Non-pigmented ciliary epithelial cell (primary cell): ENCODE measurements around the gene SLC16A5.
"Not testable (repeated sequence)": the region's sequence is repeated elsewhere in the genome, so short reads cannot be mapped to it uniquely, and the experiment has no call there.

Experiments
- DNase-seq: peaks from one replicate; pipeline ENCODE4 v3.0.0-alpha.2; 2010; ENCODE audit warnings: low read depth

SLC16A5 gene

DNA sequence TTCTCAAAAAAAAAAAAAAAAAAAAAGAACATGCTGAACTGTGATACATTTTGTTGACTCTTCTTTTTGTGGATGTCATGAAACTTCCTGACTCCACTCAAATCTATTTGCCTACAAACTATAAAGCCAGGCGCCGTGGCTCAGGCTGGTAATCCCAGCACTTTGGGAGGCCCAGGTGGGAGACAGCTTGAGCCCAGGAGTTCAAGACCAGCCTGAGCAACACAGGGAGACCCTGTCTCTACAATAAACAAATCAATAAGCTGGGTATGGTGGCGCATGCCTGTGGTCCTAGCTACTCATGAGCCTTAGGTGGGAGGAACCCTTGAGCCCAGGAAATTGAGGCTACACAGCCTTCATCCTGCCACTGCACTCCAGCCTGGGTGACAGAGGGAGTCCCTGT, 45.2 kb downstream of the SLC16A5 start:
- DNase-seq: no peak

DNA sequence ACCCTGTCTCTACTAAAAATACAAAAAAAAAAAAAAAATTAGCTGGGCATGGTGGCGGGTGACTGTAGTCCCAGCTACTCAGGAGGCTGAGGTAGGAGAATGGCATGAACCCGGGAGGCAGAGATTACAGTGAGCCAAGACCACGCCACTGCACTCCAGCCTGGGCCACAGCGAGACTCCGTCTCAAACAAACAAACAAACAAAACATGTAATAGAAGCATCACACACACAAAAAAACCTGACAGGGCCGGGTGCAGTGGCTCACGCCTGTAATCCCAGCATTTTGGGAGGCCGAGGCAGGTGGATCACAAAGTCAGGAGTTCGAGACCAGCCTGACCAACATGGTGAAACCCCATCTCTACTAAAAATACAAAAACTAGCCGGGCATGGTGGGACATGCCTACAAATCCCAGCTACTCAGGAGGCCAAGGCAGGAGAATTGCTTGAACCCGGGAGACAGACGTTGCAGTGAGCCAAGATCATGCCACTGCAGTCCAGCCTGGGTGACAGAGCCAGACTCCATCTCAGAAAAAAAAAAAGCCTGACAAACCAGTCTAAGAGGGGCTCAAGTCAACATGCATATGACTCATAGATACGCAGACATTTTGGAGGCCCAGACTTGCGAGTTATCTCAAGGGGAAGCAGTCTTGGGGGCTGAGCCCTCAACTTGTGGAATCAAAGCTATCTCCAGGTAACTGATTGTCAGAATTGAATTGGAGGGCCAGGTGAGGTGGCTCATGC, 46.0 kb downstream of the SLC16A5 start:
- not testable (repeated sequence) for DNase-seq

DNA sequence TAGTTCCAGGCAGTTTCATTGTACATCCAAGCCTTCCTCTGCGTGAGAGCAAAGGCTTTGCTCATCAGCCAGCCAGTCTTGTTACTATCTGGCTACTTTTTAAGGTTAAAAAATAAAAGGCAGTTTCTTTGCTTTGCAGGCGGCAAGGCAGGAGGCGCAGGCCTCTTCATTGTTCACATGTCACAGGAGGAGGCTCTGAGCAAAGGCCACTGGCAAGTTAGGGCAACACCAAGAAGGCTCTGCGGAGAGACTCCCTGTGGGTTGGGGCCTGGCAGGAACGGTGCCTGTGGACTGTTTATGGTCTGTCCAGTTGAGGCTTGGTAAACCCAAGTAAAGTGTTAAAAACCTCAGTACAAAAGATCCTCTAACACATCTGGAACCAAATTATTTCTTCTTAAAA, 47.7 kb downstream of the SLC16A5 start:
- no peak for DNase-seq

DNA sequence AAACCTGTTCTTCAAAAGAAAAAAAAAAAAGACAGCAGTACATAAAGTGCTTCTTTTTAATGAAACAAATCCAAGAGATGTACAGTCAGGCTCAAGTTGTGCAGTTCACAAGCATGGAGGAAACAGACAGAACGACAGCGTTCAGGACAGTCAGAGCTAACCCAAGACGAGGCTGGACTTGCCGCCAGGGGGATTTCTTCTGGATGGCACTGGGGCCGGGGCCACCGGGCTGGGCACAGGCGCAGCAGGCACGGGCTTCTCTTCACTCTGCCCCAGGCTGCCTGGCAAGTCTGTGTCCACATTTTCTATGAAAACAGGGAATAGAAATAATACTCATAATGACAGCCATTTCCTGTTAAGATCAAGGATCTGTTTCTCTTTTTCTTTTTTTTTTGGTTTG, 48.2 kb downstream of the SLC16A5 start:
- no peak for DNase-seq

DNA sequence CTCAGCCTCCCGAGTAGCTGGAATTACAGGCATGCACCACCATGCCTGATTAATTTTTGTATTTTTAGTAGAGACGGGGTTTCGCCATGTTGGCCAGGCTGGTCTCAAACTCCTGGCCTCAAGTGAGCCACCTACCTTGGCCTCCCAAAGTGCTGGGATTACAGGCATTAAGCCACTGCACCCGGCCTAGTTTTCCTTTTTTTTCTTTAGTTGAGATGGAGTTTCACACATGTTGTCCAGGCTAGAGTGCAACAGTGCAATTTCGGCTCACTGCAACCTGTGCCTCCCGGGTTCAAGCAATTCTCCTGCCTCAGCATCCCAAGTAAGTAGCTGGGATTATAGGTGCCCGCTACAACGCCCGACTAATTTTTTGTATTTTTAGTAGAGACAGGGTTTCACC, 50.0 kb downstream of the SLC16A5 start:
- not testable (repeated sequence) for DNase-seq

DNA sequence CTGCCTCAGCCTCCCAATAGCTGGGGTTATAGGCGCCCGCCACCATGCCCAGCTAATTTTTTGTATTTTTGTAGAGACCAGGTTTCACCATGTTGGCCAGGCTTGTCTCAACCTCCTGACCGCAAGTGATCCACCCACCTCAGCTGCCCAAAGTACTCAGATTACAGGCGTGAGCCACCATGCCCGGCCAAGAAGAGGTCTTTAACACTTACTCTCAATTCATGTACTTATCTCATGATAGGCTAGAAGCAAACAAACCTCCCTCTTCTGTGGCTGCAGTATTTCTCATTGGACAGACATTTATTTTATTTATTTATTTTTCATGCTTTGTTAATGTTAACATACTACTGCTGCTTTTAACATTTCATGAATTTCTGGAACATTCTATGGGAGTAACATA, 50.8 kb downstream of the SLC16A5 start:
- no peak for DNase-seq

DNA sequence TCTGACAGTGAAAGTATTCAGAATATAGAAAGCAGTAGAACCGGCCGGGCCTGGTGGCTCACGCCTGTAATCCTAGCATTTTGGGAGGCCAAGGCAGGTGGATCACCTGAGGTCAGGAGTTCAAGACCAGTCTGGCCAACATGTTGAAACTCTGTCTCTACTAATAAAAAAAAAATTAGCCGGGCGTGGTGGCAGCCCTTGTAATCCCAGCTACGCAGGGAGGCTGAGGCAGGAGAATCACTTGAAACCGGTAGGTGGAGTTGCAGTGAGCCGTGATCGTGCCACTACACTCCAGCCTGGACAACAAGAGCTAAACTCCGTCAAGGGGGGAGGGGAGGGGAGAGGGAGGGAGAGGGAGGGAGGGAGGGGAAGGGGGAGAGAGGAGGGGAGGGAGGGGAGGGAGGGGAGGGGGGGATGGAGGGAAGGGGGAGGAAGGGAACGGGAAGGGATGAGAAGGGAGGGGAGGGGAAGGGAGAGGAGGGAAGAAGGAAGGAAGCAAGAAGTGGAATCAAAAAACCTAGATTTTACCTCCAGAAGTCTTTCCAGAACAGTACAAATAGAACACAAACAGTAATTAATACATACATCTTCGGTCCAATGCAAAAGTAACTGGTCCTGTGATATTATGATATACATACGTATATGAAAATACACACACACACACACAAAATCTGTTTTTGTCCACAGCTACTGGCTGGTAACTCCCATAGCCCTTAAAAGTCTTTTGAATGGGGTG, 54.6 kb downstream of the SLC16A5 start:
- no peak for DNase-seq

DNA sequence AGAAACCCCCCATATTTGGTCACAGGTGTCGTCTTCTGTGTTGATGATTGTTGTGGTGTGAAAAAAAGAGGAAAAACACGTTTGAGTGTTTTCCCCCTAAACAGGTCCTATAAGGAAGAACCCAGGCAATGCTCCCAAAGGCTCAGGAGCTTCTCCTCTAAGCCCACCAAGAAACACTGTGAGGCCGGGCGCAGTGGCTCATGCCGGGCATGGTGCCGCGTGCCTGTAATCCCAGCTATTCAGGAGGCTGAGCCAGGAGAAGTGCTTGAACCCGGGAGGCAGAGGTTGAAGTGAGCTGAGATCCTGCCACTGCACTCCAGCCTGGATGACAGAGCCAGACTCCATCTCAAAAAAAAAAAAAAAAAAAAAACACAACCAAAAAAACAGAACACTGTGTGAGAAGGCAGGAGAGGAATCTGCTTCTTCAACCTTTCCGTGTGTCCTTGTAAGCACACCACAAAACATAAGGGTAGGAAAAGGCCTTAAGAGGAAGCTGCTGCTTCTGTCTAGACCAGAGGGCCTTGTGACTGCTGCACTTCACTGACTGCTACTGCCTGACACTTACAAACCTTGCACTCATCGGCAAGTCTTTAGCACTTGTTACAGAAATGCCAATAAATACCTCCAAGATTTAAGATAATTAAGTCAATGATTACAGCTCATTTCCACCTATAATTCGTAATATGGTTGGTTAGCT, 57.2 kb downstream of the SLC16A5 start:
- DNase-seq: no peak

DNA sequence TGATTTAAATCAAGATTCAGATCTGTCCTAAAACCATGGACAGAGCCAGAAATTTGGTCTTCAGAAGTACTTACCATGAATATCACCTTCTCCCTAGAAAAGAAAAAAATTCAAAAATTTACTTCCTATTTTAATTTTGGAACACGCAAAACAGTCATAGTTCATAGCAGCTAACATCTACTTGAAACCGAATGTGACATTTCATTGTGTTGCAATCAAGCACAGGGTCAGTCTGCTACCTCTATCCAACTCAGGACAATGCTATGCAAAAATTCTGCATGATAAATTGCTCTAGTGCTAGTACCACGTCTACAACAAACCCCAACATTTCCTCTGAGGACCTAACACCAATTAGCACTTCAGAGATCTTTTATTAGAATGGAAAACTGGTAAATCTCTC, 58.8 kb downstream of the SLC16A5 start:
- DNase-seq: no peak

DNA sequence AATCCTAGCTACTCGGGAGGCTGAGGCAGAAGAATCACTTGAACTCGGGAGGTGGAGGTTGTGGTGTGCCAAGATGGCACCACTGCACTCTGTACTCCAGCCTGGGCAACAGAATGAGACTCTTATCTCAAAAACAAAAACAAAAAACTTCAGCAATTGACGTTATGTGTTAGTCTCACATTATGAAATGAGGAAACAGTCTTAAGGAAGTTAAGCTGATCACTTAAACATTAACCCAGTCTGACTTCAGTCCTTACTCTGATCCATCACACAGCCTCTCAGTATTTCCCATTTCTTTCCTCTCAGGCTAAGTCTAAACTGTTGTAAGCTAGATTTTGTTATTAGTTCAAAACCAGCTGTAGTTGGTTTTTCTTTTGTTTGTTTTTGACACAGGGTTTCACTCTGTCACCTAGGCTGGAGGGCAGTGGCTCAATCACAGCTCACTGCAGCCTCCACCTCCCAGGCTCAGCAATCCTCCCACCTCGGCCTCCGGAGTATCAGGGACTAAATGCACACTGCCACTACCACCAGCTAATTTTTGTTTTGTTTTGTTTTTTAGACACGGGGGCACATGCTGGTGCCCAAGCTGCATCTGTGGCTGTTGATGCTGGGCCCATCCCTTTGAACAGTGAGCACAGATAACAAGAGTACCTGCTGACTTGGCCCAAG, 60.3 kb downstream of the SLC16A5 start:
- DNase-seq: no peak

DNA sequence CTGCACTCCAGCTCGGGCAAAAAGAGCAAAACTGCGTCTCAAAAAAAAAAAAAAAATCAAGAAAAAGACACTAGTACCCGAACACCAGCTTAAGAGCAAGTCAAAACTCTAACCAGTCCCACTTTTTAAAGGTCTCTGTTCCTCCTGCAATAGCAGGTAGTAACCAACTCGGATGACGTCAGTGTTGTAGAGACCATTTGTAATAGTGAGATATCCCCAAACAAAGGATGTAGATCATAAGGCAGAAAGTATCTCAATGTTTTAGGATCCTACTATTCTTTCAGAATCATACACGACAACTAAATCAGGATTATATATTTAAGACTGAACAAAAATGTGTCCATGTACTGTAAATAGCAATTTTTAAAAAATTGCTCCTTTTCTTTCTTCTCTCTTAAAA, 64.2 kb downstream of the SLC16A5 start:
- DNase-seq: no peak

DNA sequence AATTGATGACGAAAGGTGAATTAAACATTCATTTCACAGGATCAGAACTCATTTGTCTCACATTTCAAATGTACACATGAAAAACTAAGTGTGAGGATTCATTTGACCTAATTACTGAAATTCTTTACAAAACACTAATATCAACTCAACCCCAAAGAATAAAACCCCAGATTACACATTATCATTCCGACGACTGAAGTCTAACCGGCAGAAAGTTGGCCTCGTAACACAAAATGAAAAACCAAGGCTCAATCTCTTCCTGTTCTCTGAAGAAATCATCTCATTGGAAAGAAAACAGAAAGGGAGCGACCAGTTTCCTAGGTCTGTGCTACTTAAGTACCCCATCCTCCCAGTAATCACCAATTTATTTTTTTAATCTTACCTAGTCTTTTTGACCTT, 64.8 kb downstream of the SLC16A5 start:
- no peak for DNase-seq

DNA sequence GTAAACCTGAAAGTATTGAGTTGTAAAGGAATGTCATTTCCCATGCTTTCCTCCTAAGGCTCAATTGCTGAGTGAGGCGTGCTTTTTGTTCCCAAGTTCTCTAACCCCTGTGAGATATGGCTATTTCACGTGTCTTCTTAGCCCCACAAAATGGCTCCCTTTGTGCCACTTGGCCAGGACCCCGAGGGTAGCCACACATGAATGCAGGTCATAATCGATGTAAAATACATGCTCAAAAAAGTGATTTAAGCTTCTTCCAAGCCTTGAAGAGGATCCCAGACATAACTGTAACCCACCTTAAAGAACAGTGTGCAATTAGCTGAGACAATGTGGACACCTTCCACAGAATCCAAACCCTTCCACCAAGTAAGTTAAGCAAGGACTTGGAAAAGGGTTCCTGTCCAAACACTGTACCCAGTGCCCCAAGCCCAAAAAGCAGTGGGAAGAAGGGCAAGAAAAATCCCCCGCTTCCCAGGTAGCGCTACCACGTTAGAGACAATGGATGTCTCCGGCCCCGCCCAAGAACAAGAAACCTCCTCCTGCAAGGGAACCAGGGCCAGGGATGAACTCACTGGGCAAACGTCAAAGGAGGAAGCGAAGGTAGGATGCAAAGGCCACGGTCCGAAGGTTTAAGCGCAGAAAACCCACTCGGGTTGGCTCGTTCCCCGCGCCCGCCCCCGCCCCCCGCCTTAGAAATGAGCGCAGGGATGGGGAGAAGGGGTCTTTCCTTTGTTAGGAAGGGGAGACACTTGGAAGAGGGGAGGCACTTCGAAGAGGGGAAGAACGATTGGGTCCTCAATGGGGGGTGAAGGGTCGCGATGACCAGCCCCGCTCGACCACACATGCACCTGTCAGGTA, 65.4 kb downstream of the SLC16A5 start:
- DNase-seq: no peak

DNA sequence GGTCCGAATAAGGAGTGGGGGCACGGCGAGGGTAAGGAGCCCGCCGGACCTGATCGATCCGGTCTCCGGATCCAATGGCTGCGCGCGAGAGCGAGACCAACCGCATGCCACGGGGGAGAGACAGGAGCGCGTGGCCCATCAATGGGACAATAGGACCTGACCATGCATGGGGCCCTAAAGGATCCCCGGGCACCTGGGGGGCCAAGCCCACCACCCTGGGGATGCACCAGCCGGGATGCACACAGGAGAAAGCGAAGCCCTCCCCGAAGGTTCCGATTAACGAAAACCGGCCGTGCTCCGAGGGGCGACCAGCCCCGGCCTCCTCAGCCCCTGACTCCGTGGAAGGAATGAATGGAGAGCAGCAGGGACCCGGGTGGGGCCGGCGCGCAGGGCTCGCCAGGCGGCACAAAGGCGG, 66.0 kb downstream of the SLC16A5 start:
- DNase-seq: no peak

DNA sequence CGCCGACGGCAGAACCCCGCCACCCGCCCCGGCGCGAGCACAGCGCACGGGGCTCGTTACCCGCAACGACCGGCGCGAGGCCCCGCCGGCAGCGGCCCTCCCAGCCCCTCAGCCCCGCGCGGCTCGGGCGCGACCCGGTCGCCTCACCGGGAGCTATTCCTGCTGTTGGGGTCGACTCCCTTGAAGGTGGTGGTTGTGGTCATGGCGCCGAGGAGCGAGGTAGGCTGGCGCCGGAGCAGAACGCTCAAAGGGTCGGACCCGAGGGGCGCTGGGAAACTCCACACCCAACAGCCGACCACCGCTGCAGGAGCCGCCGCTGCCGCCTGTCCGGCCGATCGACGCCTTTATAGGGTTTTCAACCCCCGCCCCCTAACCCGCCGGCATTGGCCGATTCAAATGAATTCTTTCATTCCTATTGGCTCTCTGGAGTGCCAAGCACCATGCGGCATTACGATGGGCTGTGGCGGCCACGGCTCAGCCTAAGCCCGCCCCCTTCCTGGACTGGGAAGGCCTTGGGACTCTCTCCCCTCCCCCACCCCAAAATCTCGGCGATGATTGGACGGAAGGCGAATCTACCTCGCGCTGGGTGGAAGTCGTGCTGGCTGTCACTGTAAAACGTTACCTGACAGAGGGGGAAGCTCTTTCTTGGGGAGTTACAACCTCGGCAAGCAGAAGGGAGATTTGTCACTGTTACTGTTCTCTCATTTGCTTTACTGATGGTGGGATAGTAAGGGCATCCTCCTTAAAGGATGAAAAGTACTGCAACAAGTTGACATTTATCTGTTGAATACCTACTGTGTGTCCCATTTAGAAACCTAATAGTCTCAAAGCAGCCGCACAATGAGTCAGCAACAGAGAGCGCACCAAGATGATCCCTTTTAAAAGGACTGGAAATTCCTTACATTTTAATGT, 66.7 kb downstream of the SLC16A5 start, which contains the start of gene JPT1:
TSS of gene JPT1 (minus strand) at position 318 of the 912 bp plus-strand sequence. CDS start at position 203, 115 bp downstream.
- peak; percentile 87 for DNase-seq

DNA sequence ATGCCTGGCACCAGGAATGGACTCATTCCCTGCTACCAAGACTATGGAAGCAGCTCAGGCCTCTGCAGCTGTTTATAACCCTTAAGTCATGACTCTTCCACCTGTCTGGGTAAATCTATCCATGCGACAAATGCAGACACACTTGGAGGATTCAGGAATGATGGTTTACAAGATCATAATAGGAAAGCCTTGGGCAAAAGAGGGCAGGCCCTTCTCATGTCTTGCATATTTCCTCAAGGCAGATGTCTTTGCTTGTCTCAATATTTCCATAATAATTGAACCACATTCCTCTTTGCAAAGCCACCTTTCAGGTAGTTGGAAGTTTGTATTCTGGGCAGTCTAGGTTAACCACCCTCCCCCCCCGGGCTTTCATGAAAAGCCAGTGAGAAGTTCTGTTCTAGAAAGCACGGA, 67.4 kb downstream of the SLC16A5 start:
- no peak for DNase-seq
